ENCODE data around the gene NECAP2. TPM values are rescaled to one million over a fixed set of nuclear protein-coding genes. Genes with fewer than 3 reads are reported as not detected.

Gene NECAP2
- 49.7 TPM for total RNA-seq
- long read RNA-seq, transcript NECAP2-201 (8 exons, 2,070 nt): major isoform, 216 of 279 reads
- long read RNA-seq, transcript NECAP2-202 (7 exons, 1,929 nt): minor isoform, 9 of 279 reads
- long read RNA-seq, partial matches to known transcripts: 25 of 279 reads
- long read RNA-seq, other reads (novel, unspliced or antisense): 29 of 279 reads

GRCh38 chr1:16440470-16441281 lies at the start of gene NECAP2:
TSS of gene NECAP2 (plus strand) at chr1:16440724. CDS start at chr1:16440762, 38 bp downstream.
- DNase-seq (ENCODE audit: low spot score): peak; percentile 98

- no peak for DNase-seq (ENCODE audit: low spot score)
These were observed 49.1 kb upstream of the NECAP2 start for GRCh38 chr1:16391411-16391810.

GRCh38 chr1:16392740-16393569 lies 47.6 kb upstream of the NECAP2 start:
- DNase-seq (ENCODE audit: low spot score): no peak

GRCh38 chr1:16393570-16394521 lies 46.7 kb upstream of the NECAP2 start:
- no peak for DNase-seq (ENCODE audit: low spot score)

GRCh38 chr1:16394977-16395376 lies 45.5 kb upstream of the NECAP2 start:
- DNase-seq (ENCODE audit: low spot score): no peak

GRCh38 chr1:16396591-16396990 lies 43.9 kb upstream of the NECAP2 start:
- no peak for DNase-seq (ENCODE audit: low spot score)

GRCh38 chr1:16397120-16397519 lies 43.4 kb upstream of the NECAP2 start:
- DNase-seq (ENCODE audit: low spot score): no peak

GRCh38 chr1:16398371-16398953 lies 42.1 kb upstream of the NECAP2 start:
- no peak for DNase-seq (ENCODE audit: low spot score)

- DNase-seq (ENCODE audit: low spot score): no peak
These were observed 37.8 kb upstream of the NECAP2 start for GRCh38 chr1:16402742-16403141.

- no peak for DNase-seq (ENCODE audit: low spot score)
These were observed 35.1 kb upstream of the NECAP2 start for GRCh38 chr1:16405441-16405840.

GRCh38 chr1:16406868-16407267 lies 33.7 kb upstream of the NECAP2 start:
- no peak for DNase-seq (ENCODE audit: low spot score)

GRCh38 chr1:16409536-16410152 lies 30.9 kb upstream of the NECAP2 start:
- no peak for DNase-seq (ENCODE audit: low spot score)

GRCh38 chr1:16410803-16411202 lies 29.7 kb upstream of the NECAP2 start:
- no peak for DNase-seq (ENCODE audit: low spot score)

GRCh38 chr1:16413191-16413590 lies 27.3 kb upstream of the NECAP2 start:
- no peak for DNase-seq (ENCODE audit: low spot score)

GRCh38 chr1:16418823-16419425 lies 21.6 kb upstream of the NECAP2 start:
- no peak for DNase-seq (ENCODE audit: low spot score)

- no peak for DNase-seq (ENCODE audit: low spot score)
These were observed 20.0 kb upstream of the NECAP2 start for GRCh38 chr1:16420424-16421118.

- no peak for DNase-seq (ENCODE audit: low spot score)
These were observed 19.3 kb upstream of the NECAP2 start for GRCh38 chr1:16421201-16421600.

- DNase-seq (ENCODE audit: low spot score): no peak
These were observed 18.5 kb upstream of the NECAP2 start for GRCh38 chr1:16422041-16422440.

Data from mesenteric fat pad (tissue), 1 donor.